ENCODE results near the gene DYNLT2B. TPM values are rescaled to one million over a fixed set of nuclear protein-coding genes. Genes with fewer than 3 reads are reported as not detected.

Gene DYNLT2B
- polyA plus RNA-seq, 1 donor from 2014 or later: 276 TPM

- no peaks in the 10 kb centered on the region for H3K9me3 ChIP-seq (ENCODE audit: low read length)
- H3K9me2 ChIP-seq (ENCODE audit: insufficient read depth, low read length): no peaks in the 10 kb centered on the region
- H3K27me3 ChIP-seq (ENCODE audit: insufficient read depth, low read depth, low read length): no peaks in the 10 kb centered on the region
- H3K9ac ChIP-seq (ENCODE audit: low read length): no peak overlapping the region
- no peaks in the 10 kb centered on the region for H4K20me1 ChIP-seq (ENCODE audit: insufficient read depth)
- no peak for TF ChIP-seq EZH2 (IDR thresholded peaks at IDR 0.05; ENCODE audit: borderline replicate concordance, insufficient read depth, low read length, poor library complexity, severe bottlenecking)
- no peak for TF ChIP-seq RAD21 (conservative IDR thresholded peaks at IDR 0.05)
- no peak for TF ChIP-seq MXI1 (conservative IDR thresholded peaks at IDR 0.05; ENCODE audit: poor library complexity, severe bottlenecking)
- no peak for TF ChIP-seq POLR2AphosphoS5 (IDR thresholded peaks at IDR 0.05)
- TF ChIP-seq, protein P1, sequence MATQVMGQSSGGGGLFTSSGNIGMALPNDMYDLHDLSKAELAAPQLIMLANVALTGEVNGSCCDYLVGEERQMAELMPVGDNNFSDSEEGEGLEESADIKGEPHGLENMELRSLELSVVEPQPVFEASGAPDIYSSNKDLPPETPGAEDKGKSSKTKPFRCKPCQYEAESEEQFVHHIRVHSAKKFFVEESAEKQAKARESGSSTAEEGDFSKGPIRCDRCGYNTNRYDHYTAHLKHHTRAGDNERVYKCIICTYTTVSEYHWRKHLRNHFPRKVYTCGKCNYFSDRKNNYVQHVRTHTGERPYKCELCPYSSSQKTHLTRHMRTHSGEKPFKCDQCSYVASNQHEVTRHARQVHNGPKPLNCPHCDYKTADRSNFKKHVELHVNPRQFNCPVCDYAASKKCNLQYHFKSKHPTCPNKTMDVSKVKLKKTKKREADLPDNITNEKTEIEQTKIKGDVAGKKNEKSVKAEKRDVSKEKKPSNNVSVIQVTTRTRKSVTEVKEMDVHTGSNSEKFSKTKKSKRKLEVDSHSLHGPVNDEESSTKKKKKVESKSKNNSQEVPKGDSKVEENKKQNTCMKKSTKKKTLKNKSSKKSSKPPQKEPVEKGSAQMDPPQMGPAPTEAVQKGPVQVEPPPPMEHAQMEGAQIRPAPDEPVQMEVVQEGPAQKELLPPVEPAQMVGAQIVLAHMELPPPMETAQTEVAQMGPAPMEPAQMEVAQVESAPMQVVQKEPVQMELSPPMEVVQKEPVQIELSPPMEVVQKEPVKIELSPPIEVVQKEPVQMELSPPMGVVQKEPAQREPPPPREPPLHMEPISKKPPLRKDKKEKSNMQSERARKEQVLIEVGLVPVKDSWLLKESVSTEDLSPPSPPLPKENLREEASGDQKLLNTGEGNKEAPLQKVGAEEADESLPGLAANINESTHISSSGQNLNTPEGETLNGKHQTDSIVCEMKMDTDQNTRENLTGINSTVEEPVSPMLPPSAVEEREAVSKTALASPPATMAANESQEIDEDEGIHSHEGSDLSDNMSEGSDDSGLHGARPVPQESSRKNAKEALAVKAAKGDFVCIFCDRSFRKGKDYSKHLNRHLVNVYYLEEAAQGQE (IDR thresholded peaks at IDR 0.05; ENCODE audit: borderline replicate concordance): no peak
- no peak for TF ChIP-seq SMC3 (conservative IDR thresholded peaks at IDR 0.05; ENCODE audit: poor library complexity)
- TF ChIP-seq, protein P2, sequence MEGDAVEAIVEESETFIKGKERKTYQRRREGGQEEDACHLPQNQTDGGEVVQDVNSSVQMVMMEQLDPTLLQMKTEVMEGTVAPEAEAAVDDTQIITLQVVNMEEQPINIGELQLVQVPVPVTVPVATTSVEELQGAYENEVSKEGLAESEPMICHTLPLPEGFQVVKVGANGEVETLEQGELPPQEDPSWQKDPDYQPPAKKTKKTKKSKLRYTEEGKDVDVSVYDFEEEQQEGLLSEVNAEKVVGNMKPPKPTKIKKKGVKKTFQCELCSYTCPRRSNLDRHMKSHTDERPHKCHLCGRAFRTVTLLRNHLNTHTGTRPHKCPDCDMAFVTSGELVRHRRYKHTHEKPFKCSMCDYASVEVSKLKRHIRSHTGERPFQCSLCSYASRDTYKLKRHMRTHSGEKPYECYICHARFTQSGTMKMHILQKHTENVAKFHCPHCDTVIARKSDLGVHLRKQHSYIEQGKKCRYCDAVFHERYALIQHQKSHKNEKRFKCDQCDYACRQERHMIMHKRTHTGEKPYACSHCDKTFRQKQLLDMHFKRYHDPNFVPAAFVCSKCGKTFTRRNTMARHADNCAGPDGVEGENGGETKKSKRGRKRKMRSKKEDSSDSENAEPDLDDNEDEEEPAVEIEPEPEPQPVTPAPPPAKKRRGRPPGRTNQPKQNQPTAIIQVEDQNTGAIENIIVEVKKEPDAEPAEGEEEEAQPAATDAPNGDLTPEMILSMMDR (IDR thresholded peaks at IDR 0.05; ENCODE audit: poor library complexity, severe bottlenecking): no peak
- TF ChIP-seq TAF1 (IDR thresholded peaks at IDR 0.05; ENCODE audit: low read depth): no peak
- TF ChIP-seq EP300 (conservative IDR thresholded peaks at IDR 0.05; ENCODE audit: poor library complexity, severe bottlenecking): no peak
- no peaks in the 10 kb centered on the region for H3F3A ChIP-seq (ENCODE audit: insufficient read depth, low read length, poor library complexity, severe bottlenecking)
- H3K79me2 ChIP-seq (replicated peaks; ENCODE audit: insufficient read depth, low read length): no peaks in the 10 kb centered on the region
- no peak overlapping the region for H3K4me3 ChIP-seq (ENCODE audit: low read length)
- H3K36me3 ChIP-seq (ENCODE audit: insufficient read depth, low read length): no peaks in the 10 kb centered on the region
- no peak overlapping the region for H3K4me2 ChIP-seq (ENCODE audit: low read length)
- no peak overlapping the region for H3K27ac ChIP-seq (ENCODE audit: low read length)
- H2AFZ ChIP-seq (ENCODE audit: low read depth, low read length): no peak overlapping the region
These were observed 42.9 kb downstream of the DYNLT2B start for GRCh38 chr3:196275126-196275525.

GRCh38 chr3:196274585-196274984 is 43.5 kb downstream of the DYNLT2B start:
- H3F3A ChIP-seq (ENCODE audit: insufficient read depth, low read length, poor library complexity, severe bottlenecking): no peaks in the 10 kb centered on the region
- H3K36me3 ChIP-seq (ENCODE audit: insufficient read depth, low read length): no peaks in the 10 kb centered on the region
- H4K20me1 ChIP-seq (ENCODE audit: insufficient read depth): no peaks in the 10 kb centered on the region
- no peaks in the 10 kb centered on the region for H3K79me2 ChIP-seq (replicated peaks; ENCODE audit: insufficient read depth, low read length)
- H3K9ac ChIP-seq (ENCODE audit: low read length): no peak overlapping the region
- no peak overlapping the region for H2AFZ ChIP-seq (ENCODE audit: low read depth, low read length)
- H3K4me2 ChIP-seq (ENCODE audit: low read length): no peak overlapping the region
- H3K27ac ChIP-seq (ENCODE audit: low read length): no peak overlapping the region
- TF ChIP-seq SMC3 (conservative IDR thresholded peaks at IDR 0.05; ENCODE audit: poor library complexity): no peak
- TF ChIP-seq EZH2 (IDR thresholded peaks at IDR 0.05; ENCODE audit: borderline replicate concordance, insufficient read depth, low read length, poor library complexity, severe bottlenecking): no peak
- TF ChIP-seq MXI1 (conservative IDR thresholded peaks at IDR 0.05; ENCODE audit: poor library complexity, severe bottlenecking): no peak
- TF ChIP-seq, protein P2 (IDR thresholded peaks at IDR 0.05; ENCODE audit: poor library complexity, severe bottlenecking): no peak
- TF ChIP-seq, protein P1 (IDR thresholded peaks at IDR 0.05; ENCODE audit: borderline replicate concordance): no peak
- TF ChIP-seq EP300 (conservative IDR thresholded peaks at IDR 0.05; ENCODE audit: poor library complexity, severe bottlenecking): no peak
- no peak for TF ChIP-seq RAD21 (conservative IDR thresholded peaks at IDR 0.05)
- TF ChIP-seq POLR2AphosphoS5 (IDR thresholded peaks at IDR 0.05): no peak
- TF ChIP-seq TAF1 (IDR thresholded peaks at IDR 0.05; ENCODE audit: low read depth): no peak
- H3K4me3 ChIP-seq (ENCODE audit: low read length): no peak overlapping the region
- no peaks in the 10 kb centered on the region for H3K9me2 ChIP-seq (ENCODE audit: insufficient read depth, low read length)
- no peaks in the 10 kb centered on the region for H3K9me3 ChIP-seq (ENCODE audit: low read length)
- H3K27me3 ChIP-seq (ENCODE audit: insufficient read depth, low read depth, low read length): no peaks in the 10 kb centered on the region
